Mesendoderm (in vitro differentiated cells): Measurements from ENCODE around the gene LUC7L2.
"Not testable (repeated sequence)": the region's sequence is repeated elsewhere in the genome, so short reads cannot be mapped to it uniquely, and the experiment has no call there.

Experiments used
- DNase-seq: peaks from one replicate; pipeline ENCODE4 v3.0.0; 2013
- H2AK5ac ChIP-seq: 2 replicates; pipeline ENCODE4 v1.6.1; 2013; ENCODE audit warnings: low read length, inconsistent platforms
- H2BK120ac ChIP-seq: 2 replicates; pipeline ENCODE4 v1.6.1; 2013; ENCODE audit warnings: low read depth, mild to moderate bottlenecking, low read length, moderate library complexity, mixed read lengths
- H2BK15ac ChIP-seq: replicated peaks from 2 replicates; pipeline ENCODE4 v1.6.1; 2013; ENCODE audit warnings: low read depth, mild to moderate bottlenecking, moderate library complexity
- H2BK5ac ChIP-seq: 2 replicates; pipeline ENCODE4 v1.6.1; 2013; ENCODE audit warnings: low read length, inconsistent platforms
- H3K18ac ChIP-seq: 2 replicates; pipeline ENCODE4 v1.6.1; 2013; ENCODE audit warnings: mild to moderate bottlenecking, low read length, mixed read lengths
- H3K23ac ChIP-seq: one replicate; pipeline ENCODE4 v1.6.1; 2013; ENCODE audit warnings: low read length
- H3K27ac ChIP-seq: 2 replicates; pipeline ENCODE4 v1.5.1; 2013; ENCODE audit warnings: low read depth, mild to moderate bottlenecking, inconsistent platforms, low read length, moderate library complexity
- H3K27me3 ChIP-seq: 2 replicates; pipeline ENCODE4 v1.6.1; 2013; ENCODE audit warnings: low read length, control low read depth, mild to moderate bottlenecking, inconsistent platforms; ENCODE audit not compliant: insufficient read depth, poor library complexity
- H3K36me3 ChIP-seq: 2 replicates; pipeline ENCODE4 v1.6.1; 2013; ENCODE audit warnings: low read length, inconsistent platforms; ENCODE audit not compliant: control insufficient read depth, insufficient read depth
- H3K4ac ChIP-seq: one replicate; pipeline ENCODE4 v1.6.1; 2013; ENCODE audit warnings: low read depth, mild to moderate bottlenecking, low read length, moderate library complexity
- H3K4me1 ChIP-seq: 2 replicates; pipeline ENCODE4 v1.6.1; 2013; ENCODE audit warnings: low read depth, low read length, inconsistent platforms; ENCODE audit not compliant: control insufficient read depth
- H3K4me2 ChIP-seq: 2 replicates; pipeline ENCODE4 v1.6.1; 2013; ENCODE audit warnings: low read length
- H3K4me3 ChIP-seq: 2 replicates; pipeline ENCODE4 v1.5.1; 2013; ENCODE audit warnings: mild to moderate bottlenecking, low read length
- H3K56ac ChIP-seq: one replicate; pipeline ENCODE4 v1.6.1; 2013; ENCODE audit warnings: low read length
- H3K79me1 ChIP-seq: 2 replicates; pipeline ENCODE4 v1.6.1; 2013; ENCODE audit warnings: low read length, inconsistent platforms
- H3K79me2 ChIP-seq: 2 replicates; pipeline ENCODE4 v1.6.1; 2013; ENCODE audit warnings: mild to moderate bottlenecking, low read length; ENCODE audit not compliant: control insufficient read depth, insufficient read depth
- H3K9ac ChIP-seq: 2 replicates; pipeline ENCODE4 v1.6.1; 2013; ENCODE audit warnings: low read length, inconsistent platforms
- H4K5ac ChIP-seq: one replicate; pipeline ENCODE4 v1.6.1; 2013; ENCODE audit warnings: low read length
- H4K8ac ChIP-seq: one replicate; pipeline ENCODE4 v1.6.1; 2013; ENCODE audit warnings: low read depth, mild to moderate bottlenecking, control low read depth, low read length, moderate library complexity
- WGBS: extraction: QIAGEN DNeasy Blood & Tissue Kit; methylation state at CpG from one replicate; pipeline ENCODE4 v1.1.7; 2013; ENCODE audit warnings: low lambda C conversion rate, missing lambda C conversion rate; ENCODE audit not compliant: insufficient coverage; ENCODE audit errors: extremely low coverage; 5-methylcytosine and 5-hydroxymethylcytosine counted together

Gene LUC7L2

GRCh38 chr7:139464511-139464910 is 104.8 kb downstream of the LUC7L2 start:
- not testable (repeated sequence) for H3K27ac ChIP-seq, H3K79me1 ChIP-seq, H3K4me2 ChIP-seq, H3K9ac ChIP-seq, H3K4ac ChIP-seq, H3K36me3 ChIP-seq, H2BK15ac ChIP-seq, H3K4me3 ChIP-seq, H3K23ac ChIP-seq, H3K4me1 ChIP-seq, H4K8ac ChIP-seq, H2AK5ac ChIP-seq, H3K56ac ChIP-seq, H3K18ac ChIP-seq, H2BK120ac ChIP-seq, H3K79me2 ChIP-seq, H2BK5ac ChIP-seq, H4K5ac ChIP-seq, H3K27me3 ChIP-seq, DNase-seq
- no CpG with 5 or more reads among the region's 4 CpGs for WGBS

GRCh38 chr7:139465072-139465471 is 105.4 kb downstream of the LUC7L2 start:
- not testable (repeated sequence) for H4K8ac ChIP-seq, H3K27me3 ChIP-seq, H3K23ac ChIP-seq, H3K4me3 ChIP-seq, H3K4me1 ChIP-seq, H2AK5ac ChIP-seq, H3K18ac ChIP-seq, H2BK120ac ChIP-seq, DNase-seq, H3K27ac ChIP-seq, H3K79me1 ChIP-seq, H3K36me3 ChIP-seq, H3K79me2 ChIP-seq, H3K56ac ChIP-seq, H2BK15ac ChIP-seq, H4K5ac ChIP-seq, H3K4ac ChIP-seq, H3K9ac ChIP-seq, H2BK5ac ChIP-seq, H3K4me2 ChIP-seq
- no CpG with 5 or more reads among the region's 10 CpGs for WGBS

- no CpG with 5 or more reads among the region's 7 CpGs for WGBS
- not testable (repeated sequence) for H3K79me2 ChIP-seq, H3K27ac ChIP-seq, H2BK120ac ChIP-seq, H3K9ac ChIP-seq, H4K8ac ChIP-seq, H3K23ac ChIP-seq, H2BK15ac ChIP-seq, H2BK5ac ChIP-seq, H3K18ac ChIP-seq, H2AK5ac ChIP-seq, H3K4ac ChIP-seq, H3K4me1 ChIP-seq, H3K36me3 ChIP-seq, H4K5ac ChIP-seq, H3K56ac ChIP-seq, H3K4me3 ChIP-seq, H3K27me3 ChIP-seq, H3K4me2 ChIP-seq, H3K79me1 ChIP-seq
- DNase-seq, result peak; percentile 40
Observed at GRCh38 chr7:139467729-139468128, 108.0 kb downstream of the LUC7L2 start.

- H3K4me3 ChIP-seq, H3K4ac ChIP-seq, H3K27me3 ChIP-seq, H3K18ac ChIP-seq, H2BK5ac ChIP-seq, H2BK120ac ChIP-seq, H2AK5ac ChIP-seq, H3K9ac ChIP-seq, H4K8ac ChIP-seq, H2BK15ac ChIP-seq, H3K36me3 ChIP-seq, H3K4me2 ChIP-seq, H4K5ac ChIP-seq, H3K4me1 ChIP-seq, DNase-seq, H3K23ac ChIP-seq, H3K79me2 ChIP-seq, H3K79me1 ChIP-seq: not testable (repeated sequence)
- no CpG with 5 or more reads among the region's 5 CpGs for WGBS
- Histone ChIP-seq H3K27ac (peak overlapping the region; percentile 31), H3K56ac (peak overlapping the region; percentile 15)
Observed at GRCh38 chr7:139468281-139468680, 108.6 kb downstream of the LUC7L2 start.

- Histone ChIP-seq H3K9ac (no peak overlapping the region), H3K4me3 (no peak overlapping the region), H3K4me1 (no peaks in the 10 kb centered on the region), H3K27me3 (no peaks in the 10 kb centered on the region), H2BK5ac (no peak overlapping the region), H3K79me2 (no peaks in the 10 kb centered on the region), H3K4me2 (no peak overlapping the region), H2AK5ac (no peak overlapping the region), H4K5ac (no peak overlapping the region), H3K79me1 (no peaks in the 10 kb centered on the region), H2BK15ac (no peak overlapping the region), H2BK120ac (no peak overlapping the region), H3K56ac (no peak overlapping the region), H3K18ac (no peak overlapping the region), H3K27ac (no peak overlapping the region), H4K8ac (no peak overlapping the region), H3K23ac (no peak overlapping the region), H3K36me3 (no peaks in the 10 kb centered on the region), H3K4ac (no peak overlapping the region)
- no CpG with 5 or more reads among the region's 7 CpGs for WGBS
- peak; percentile 42 for DNase-seq
Observed at GRCh38 chr7:139471740-139472353, 112.2 kb downstream of the LUC7L2 start.
